ENCODE measurements around the gene CCP110.
A peak's percentile ranks its signal among the peaks of the same experiment; 100 is the strongest.

Gene CCP110

GRCh38 chr16:19523559-19524355, at the start of gene CCP110:
Gene CCP110, plus strand, starts transcription at chr16:19523942. Its CDS starts 3,940 bp downstream, at chr16:19527882.
- DNase-seq: peak; percentile 98

- DNase-seq: no peak
Observed at GRCh38 chr16:19474617-19475016, 49.1 kb upstream of the CCP110 start.

- DNase-seq: no peak
Observed at GRCh38 chr16:19478505-19478904, 45.2 kb upstream of the CCP110 start.

- no peak for DNase-seq
Observed at GRCh38 chr16:19479302-19479721, 44.4 kb upstream of the CCP110 start.

GRCh38 chr16:19481296-19481695, 42.4 kb upstream of the CCP110 start:
- DNase-seq: no peak

GRCh38 chr16:19481769-19482168, 42.0 kb upstream of the CCP110 start:
- no peak for DNase-seq

- no peak for DNase-seq
Observed at GRCh38 chr16:19482291-19482690, 41.5 kb upstream of the CCP110 start.

GRCh38 chr16:19484096-19484495, 39.6 kb upstream of the CCP110 start:
- DNase-seq: no peak

GRCh38 chr16:19485611-19486010, 38.1 kb upstream of the CCP110 start:
- no peak for DNase-seq

GRCh38 chr16:19486051-19486450, 37.7 kb upstream of the CCP110 start:
- DNase-seq: no peak

GRCh38 chr16:19486750-19487325, 36.9 kb upstream of the CCP110 start:
- no peak for DNase-seq

- no peak for DNase-seq
Observed at GRCh38 chr16:19488213-19488640, 35.5 kb upstream of the CCP110 start.

GRCh38 chr16:19490619-19491018, 33.1 kb upstream of the CCP110 start:
- DNase-seq: no peak

GRCh38 chr16:19497176-19497575, 26.6 kb upstream of the CCP110 start:
- no peak for DNase-seq

GRCh38 chr16:19499006-19499405, 24.7 kb upstream of the CCP110 start:
- no peak for DNase-seq

- no peak for DNase-seq
Observed at GRCh38 chr16:19499481-19499880, 24.3 kb upstream of the CCP110 start.

GRCh38 chr16:19502395-19503131, 21.2 kb upstream of the CCP110 start:
- peak; percentile 75 for DNase-seq

GRCh38 chr16:19503461-19504075, 20.2 kb upstream of the CCP110 start:
- DNase-seq: no peak

GRCh38 chr16:19505600-19506303, 18.0 kb upstream of the CCP110 start:
- no peak for DNase-seq

- no peak for DNase-seq
Observed at GRCh38 chr16:19506965-19507364, 16.8 kb upstream of the CCP110 start.

GRCh38 chr16:19507867-19508266, 15.9 kb upstream of the CCP110 start:
- no peak for DNase-seq

- DNase-seq: no peak
Observed at GRCh38 chr16:19512297-19512696, 11.4 kb upstream of the CCP110 start.
